Trophoblast cell (in vitro differentiated cells and primary cell): ENCODE data around the gene SMOC1.
A peak's percentile ranks its signal among the peaks of the same experiment; 100 is the strongest.

Experiments
- DNase-seq, 2 donors: peaks; one replicate each; pipeline ENCODE4 v3.0.0-alpha.2; 2016
- H2AFZ ChIP-seq: 2 replicates; pipeline ENCODE4 v1.6.1; 2013; ENCODE audit warnings: low read length, moderate library complexity, mild to moderate bottlenecking; ENCODE audit not compliant: insufficient read depth, poor library complexity
- H2AK5ac ChIP-seq: 2 replicates; pipeline ENCODE4 v1.6.1; 2013; ENCODE audit warnings: mild to moderate bottlenecking, low read length
- H2BK120ac ChIP-seq: 2 replicates; pipeline ENCODE4 v1.6.1; 2013; ENCODE audit warnings: low read length, mild to moderate bottlenecking, moderate library complexity; ENCODE audit not compliant: insufficient read depth, poor library complexity
- H2BK12ac ChIP-seq: 2 replicates; pipeline ENCODE4 v1.6.1; 2013; ENCODE audit warnings: mild to moderate bottlenecking, low read length, moderate library complexity
- H2BK5ac ChIP-seq: 2 replicates; pipeline ENCODE4 v1.6.1; 2013; ENCODE audit warnings: low read length, low read depth, moderate library complexity, mild to moderate bottlenecking; ENCODE audit not compliant: poor library complexity
- H3K14ac ChIP-seq: 2 replicates; pipeline ENCODE4 v1.6.1; 2013; ENCODE audit warnings: mild to moderate bottlenecking, low read length
- H3K18ac ChIP-seq: 2 replicates; pipeline ENCODE4 v1.6.1; 2013; ENCODE audit warnings: mild to moderate bottlenecking, low read length
- H3K23ac ChIP-seq: 2 replicates; pipeline ENCODE4 v1.6.1; 2013; ENCODE audit warnings: low read length
- H3K27ac ChIP-seq: 2 replicates; pipeline ENCODE4 v1.5.1; 2013; ENCODE audit warnings: low read depth, mild to moderate bottlenecking, inconsistent platforms, low read length, moderate library complexity
- H3K27me3 ChIP-seq: 2 replicates; pipeline ENCODE4 v1.6.1; 2013; ENCODE audit warnings: inconsistent platforms, mild to moderate bottlenecking, low read length, moderate library complexity; ENCODE audit not compliant: insufficient read depth
- H3K36me3 ChIP-seq, 2 experiments: 1 replicate in 1 of 2; 2 replicates in 1 of 2; pipeline ENCODE4 v1.6.1; 2013; ENCODE audit warnings: low read length in 2 of 2, mild to moderate bottlenecking in 2 of 2, moderate library complexity in 1 of 2; ENCODE audit not compliant: insufficient read depth in 2 of 2, control insufficient read depth in 1 of 2
- H3K4ac ChIP-seq: 2 replicates; pipeline ENCODE4 v1.6.1; 2013; ENCODE audit warnings: low read depth, mild to moderate bottlenecking, low read length, moderate library complexity
- H3K4me1 ChIP-seq, 2 experiments: 1 replicate in 1 of 2; 2 replicates in 1 of 2; pipeline ENCODE4 v1.6.1; 2013; ENCODE audit warnings: low read length in 2 of 2, mild to moderate bottlenecking in 2 of 2, moderate library complexity in 1 of 2; ENCODE audit not compliant: insufficient read depth in 2 of 2, control insufficient read depth in 1 of 2
- H3K4me2 ChIP-seq: 2 replicates; pipeline ENCODE4 v1.6.1; 2013; ENCODE audit warnings: inconsistent platforms, mild to moderate bottlenecking, low read length, moderate library complexity
- H3K4me3 ChIP-seq: 2 replicates; pipeline ENCODE4 v1.5.1; 2013; ENCODE audit warnings: mild to moderate bottlenecking, low read depth, low read length, inconsistent platforms
- H3K79me1 ChIP-seq: one replicate; pipeline ENCODE4 v1.6.1; 2013; ENCODE audit warnings: low read length
- H3K79me2 ChIP-seq: 2 replicates; pipeline ENCODE4 v1.6.1; 2013; ENCODE audit warnings: low read length, mild to moderate bottlenecking; ENCODE audit not compliant: control insufficient read depth, insufficient read depth, poor library complexity
- H3K9ac ChIP-seq: 2 replicates; pipeline ENCODE4 v1.6.1; 2013; ENCODE audit warnings: mild to moderate bottlenecking, low read length
- H3K9me3 ChIP-seq: 2 replicates; pipeline ENCODE4 v1.6.1; 2013; ENCODE audit warnings: low read depth, mild to moderate bottlenecking, control low read depth, inconsistent platforms, low read length; ENCODE audit not compliant: insufficient read depth
- H4K12ac ChIP-seq: 2 replicates; pipeline ENCODE4 v1.6.1; 2013; ENCODE audit warnings: low read depth, mild to moderate bottlenecking, low read length, moderate library complexity
- H4K8ac ChIP-seq: 2 replicates; pipeline ENCODE4 v1.6.1; 2013; ENCODE audit warnings: low read depth, mild to moderate bottlenecking, low read length, moderate library complexity
- H4K91ac ChIP-seq: one replicate; pipeline ENCODE4 v1.6.1; 2013; ENCODE audit warnings: low read depth, mild to moderate bottlenecking, low read length, moderate library complexity
- WGBS: extraction: QIAGEN DNeasy Blood & Tissue Kit; methylation state at CpG from one replicate; pipeline ENCODE4 v1.1.7; 2013; ENCODE audit warnings: missing lambda C conversion rate; ENCODE audit not compliant: insufficient read length, insufficient coverage; ENCODE audit errors: extremely low coverage; 5-methylcytosine and 5-hydroxymethylcytosine counted together

SMOC1 gene

DNA sequence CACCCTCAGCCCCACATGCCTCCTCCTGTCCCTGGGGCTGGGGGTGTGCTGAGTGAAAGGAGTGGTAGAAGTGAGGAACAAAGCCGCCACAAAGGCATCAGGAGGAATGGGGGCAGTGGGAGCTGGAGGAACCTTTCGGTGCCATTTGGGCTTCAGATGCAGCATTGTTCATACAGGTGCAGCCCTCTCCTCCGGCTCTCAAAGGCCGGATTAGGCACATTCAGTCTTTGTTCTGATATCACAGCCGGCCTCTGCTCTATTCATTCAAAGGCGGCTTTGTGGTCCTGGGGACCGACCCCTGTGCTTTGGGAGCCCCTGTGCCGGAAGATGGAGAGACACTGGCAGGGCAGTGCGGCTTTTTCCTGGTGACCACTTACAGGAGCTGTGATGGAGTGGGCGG is 53.2 kb downstream of the SMOC1 start:
- Histone ChIP-seq H2AK5ac (no peak overlapping the region), H3K36me3 (no peaks in the 10 kb centered on the region), H3K14ac (no peak overlapping the region), H3K27me3 (no peaks in the 10 kb centered on the region), H2BK120ac (no peak overlapping the region), H2BK12ac (no peak overlapping the region), H3K4me2 (no peak overlapping the region), H3K4me1 (no peaks in the 10 kb centered on the region), H3K27ac (no peak overlapping the region), H2AFZ (no peak overlapping the region), H4K12ac (no peak overlapping the region), H3K9me3 (peaks cover 4% of the 10 kb centered on the region), H3K4me3 (no peak overlapping the region), H3K23ac (no peak overlapping the region), H3K9ac (no peak overlapping the region), H4K91ac (no peak overlapping the region), H3K18ac (no peak overlapping the region), H2BK5ac (no peak overlapping the region), H3K4ac (no peak overlapping the region), H4K8ac (no peak overlapping the region), H3K79me1 (no peaks in the 10 kb centered on the region), H3K79me2 (no peaks in the 10 kb centered on the region)
- no CpG with 5 or more reads among the region's 10 CpGs for WGBS
- DNase-seq, result no peak

DNA sequence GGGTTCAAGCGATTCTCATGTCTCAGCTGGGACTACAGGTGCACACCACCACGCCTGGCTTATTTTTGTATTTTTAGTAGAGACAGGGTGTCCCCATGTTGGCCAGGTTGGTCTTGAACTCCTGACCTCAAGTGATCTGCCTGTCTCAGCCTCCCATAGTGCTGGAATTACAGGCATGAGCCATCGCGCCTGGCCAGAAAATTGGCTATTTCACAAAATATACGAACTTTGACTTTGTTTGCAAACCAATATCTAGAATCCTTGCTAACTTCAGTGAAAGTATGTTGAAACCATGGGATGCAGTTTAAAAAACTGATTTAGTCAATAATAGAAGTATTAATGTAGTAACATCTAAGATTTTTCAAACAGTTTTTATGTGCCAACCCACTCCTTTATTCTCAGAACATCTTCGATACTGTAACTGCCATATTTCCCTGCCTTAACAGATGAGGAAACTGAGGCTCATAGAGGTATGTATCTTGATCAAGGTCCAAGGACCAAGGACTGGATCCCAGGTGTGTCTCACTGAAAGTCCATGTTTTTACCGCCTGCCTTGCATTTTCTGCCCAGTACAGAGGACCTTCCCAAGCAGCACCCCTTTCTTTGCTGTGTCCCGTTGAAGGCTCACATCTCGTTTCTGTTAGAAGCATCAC is 54.5 kb downstream of the SMOC1 start:
- Histone ChIP-seq H3K79me2 (no peaks in the 10 kb centered on the region), H3K9me3 (peaks cover 6% of the 10 kb centered on the region), H2BK5ac (no peak overlapping the region), H3K4me2 (no peak overlapping the region), H4K8ac (no peak overlapping the region), H3K23ac (no peak overlapping the region), H3K27me3 (no peaks in the 10 kb centered on the region), H3K18ac (no peak overlapping the region), H4K12ac (no peak overlapping the region), H2BK12ac (no peak overlapping the region), H3K14ac (no peak overlapping the region), H3K9ac (no peak overlapping the region), H2AK5ac (no peak overlapping the region), H3K27ac (no peak overlapping the region), H2BK120ac (no peak overlapping the region), H3K4me3 (no peak overlapping the region), H3K79me1 (no peaks in the 10 kb centered on the region), H2AFZ (no peak overlapping the region), H4K91ac (no peak overlapping the region), H3K36me3 (no peaks in the 10 kb centered on the region), H3K4me1 (no peaks in the 10 kb centered on the region), H3K4ac (no peak overlapping the region)
- DNase-seq, result no peak
- WGBS, result no CpG with 5 or more reads among the region's 9 CpGs

DNA sequence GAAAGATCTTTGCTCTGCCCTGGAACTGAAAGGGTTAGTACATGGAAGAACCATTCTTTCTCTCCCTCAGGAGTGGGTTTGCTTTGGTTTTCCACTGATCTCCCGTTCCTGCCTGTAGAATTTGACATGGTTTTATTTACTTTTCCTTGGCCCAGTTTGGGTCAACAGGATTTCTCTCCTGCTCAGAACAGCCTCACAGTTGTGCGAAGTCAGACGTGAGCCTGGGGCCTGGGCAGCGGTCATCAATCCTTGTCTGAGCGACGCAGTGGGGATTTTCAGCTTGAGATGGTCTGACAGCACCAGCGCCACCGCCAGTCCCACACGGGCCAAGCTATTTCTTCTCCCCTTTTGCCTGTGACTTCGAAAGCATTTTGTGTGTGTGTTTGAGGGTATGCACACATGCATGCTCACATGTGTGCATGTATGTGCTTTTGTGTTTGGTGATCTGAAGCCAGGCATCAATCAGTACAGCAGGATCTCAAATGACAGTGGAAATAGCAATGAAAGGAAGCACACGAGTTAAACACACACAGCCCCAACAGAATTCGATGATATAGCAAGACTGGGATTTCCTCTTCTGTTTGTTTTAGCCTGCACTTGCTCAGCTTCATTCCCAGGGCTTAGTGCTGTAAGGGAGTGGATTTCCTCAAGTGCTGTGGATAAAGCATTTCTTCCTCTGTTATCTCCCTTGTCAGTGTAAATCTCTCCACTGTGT is 58.3 kb downstream of the SMOC1 start:
- H3K4me3 ChIP-seq, result no peak overlapping the region
- H3K27me3 ChIP-seq, result no peaks in the 10 kb centered on the region
- H3K9me3 ChIP-seq, result peaks cover 4% of the 10 kb centered on the region
- no peaks in the 10 kb centered on the region for H3K79me2 ChIP-seq
- no peak overlapping the region for H2BK5ac ChIP-seq
- no peak overlapping the region for H2AK5ac ChIP-seq
- H2BK120ac ChIP-seq, result no peak overlapping the region
- no peak overlapping the region for H3K14ac ChIP-seq
- H3K4me2 ChIP-seq, result no peak overlapping the region
- no peak overlapping the region for H3K4ac ChIP-seq
- peak overlapping the region; percentile 86 for H3K23ac ChIP-seq
- H2AFZ ChIP-seq, result no peak overlapping the region
- no peak overlapping the region for H3K27ac ChIP-seq
- no peak overlapping the region for H4K91ac ChIP-seq
- no peaks in the 10 kb centered on the region for H3K36me3 ChIP-seq
- peak overlapping the region; percentile 32 for H3K9ac ChIP-seq
- H2BK12ac ChIP-seq, result no peak overlapping the region
- H4K12ac ChIP-seq, result no peak overlapping the region
- no peaks in the 10 kb centered on the region for H3K4me1 ChIP-seq
- no peak overlapping the region for H3K18ac ChIP-seq
- no peaks in the 10 kb centered on the region for H3K79me1 ChIP-seq
- WGBS, result no CpG with 5 or more reads among the region's 12 CpGs
- DNase-seq, result no peak
- H4K8ac ChIP-seq, result no peak overlapping the region

DNA sequence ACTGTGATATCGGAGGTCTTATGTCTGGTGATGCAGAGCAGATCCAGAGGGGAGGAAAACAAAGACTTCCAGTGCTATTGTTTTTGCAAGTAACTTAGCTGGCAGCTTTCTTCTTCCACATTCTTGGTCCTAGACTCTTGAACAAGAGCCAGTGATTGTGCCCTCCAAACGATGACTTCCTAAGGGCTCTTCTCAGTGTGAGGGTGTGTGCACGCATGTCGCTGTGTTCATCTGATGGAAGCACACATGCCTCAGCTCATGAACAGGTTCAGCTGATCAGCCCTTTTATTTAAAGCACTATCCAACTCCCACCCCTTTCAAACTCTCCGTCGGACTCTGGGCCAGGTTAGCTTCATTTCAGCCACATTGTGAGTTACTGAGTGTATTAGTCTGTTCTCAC is 59.5 kb downstream of the SMOC1 start:
- Histone ChIP-seq H3K4me3 (no peak overlapping the region), H2BK120ac (no peak overlapping the region), H3K23ac (no peak overlapping the region), H3K4ac (no peak overlapping the region), H3K36me3 (no peaks in the 10 kb centered on the region), H3K9ac (no peak overlapping the region), H3K79me1 (no peaks in the 10 kb centered on the region), H3K14ac (no peak overlapping the region), H3K79me2 (no peaks in the 10 kb centered on the region), H3K27ac (no peak overlapping the region), H3K18ac (no peak overlapping the region), H2AFZ (no peak overlapping the region), H2BK5ac (no peak overlapping the region), H4K12ac (no peak overlapping the region), H3K9me3 (peaks cover 2% of the 10 kb centered on the region), H2BK12ac (no peak overlapping the region), H3K4me2 (no peak overlapping the region), H2AK5ac (no peak overlapping the region), H4K8ac (no peak overlapping the region), H3K27me3 (no peaks in the 10 kb centered on the region), H4K91ac (no peak overlapping the region), H3K4me1 (peaks cover 0 to 2% of the 10 kb centered on the region in 2 experiments)
- WGBS, result no CpG with 5 or more reads among the region's 6 CpGs
- DNase-seq, result no peak
